CMK (cell line): ENCODE data around the gene SLFN12L.
"Not testable (repeated sequence)": the region's sequence is repeated elsewhere in the genome, so short reads cannot be mapped to it uniquely, and the experiment has no call there.

Source experiments
- DNase-seq: peaks from one replicate; pipeline ENCODE4 v3.0.0-alpha.2; 2010; ENCODE audit warnings: low read depth

SLFN12L gene

DNA sequence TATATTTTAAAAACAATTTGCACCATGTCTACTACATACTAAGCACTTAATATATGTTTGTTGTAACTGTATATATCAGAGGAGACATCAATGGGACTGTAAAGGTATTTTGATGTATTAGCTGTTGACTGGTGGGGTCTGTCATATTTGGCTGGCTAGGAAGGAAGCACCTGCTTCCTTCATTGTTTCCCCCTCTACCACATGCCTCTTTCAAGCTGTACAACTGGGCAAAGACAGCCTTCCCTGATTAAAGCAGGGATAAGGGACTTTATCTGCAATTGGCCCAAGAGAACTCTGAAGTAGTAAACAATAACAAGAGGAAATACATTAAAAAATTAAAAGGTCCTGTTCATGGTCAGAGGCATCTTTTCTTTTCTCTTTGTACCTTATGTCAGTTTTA, 5.5 kb upstream of the SLFN12L start:
- no peak for DNase-seq

DNA sequence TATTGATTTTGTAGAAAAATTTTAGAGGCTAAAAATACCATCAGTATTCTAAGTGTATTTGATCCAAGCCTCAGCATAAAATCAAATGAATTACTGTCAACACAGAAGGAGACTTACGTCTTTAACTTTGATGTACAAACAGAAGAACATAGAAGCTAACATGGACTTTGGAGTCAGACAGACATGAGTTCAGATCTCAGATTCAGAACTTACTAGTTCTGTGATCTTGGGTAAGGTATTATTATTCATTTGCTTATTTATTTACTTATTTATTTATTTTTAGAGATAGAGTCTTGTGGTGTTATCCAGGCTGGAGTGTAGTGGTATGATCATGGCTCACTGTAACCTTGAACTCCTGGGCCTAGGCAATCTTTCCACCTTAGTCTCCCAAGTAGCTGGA, 4.0 kb upstream of the SLFN12L start:
- no peak for DNase-seq

DNA sequence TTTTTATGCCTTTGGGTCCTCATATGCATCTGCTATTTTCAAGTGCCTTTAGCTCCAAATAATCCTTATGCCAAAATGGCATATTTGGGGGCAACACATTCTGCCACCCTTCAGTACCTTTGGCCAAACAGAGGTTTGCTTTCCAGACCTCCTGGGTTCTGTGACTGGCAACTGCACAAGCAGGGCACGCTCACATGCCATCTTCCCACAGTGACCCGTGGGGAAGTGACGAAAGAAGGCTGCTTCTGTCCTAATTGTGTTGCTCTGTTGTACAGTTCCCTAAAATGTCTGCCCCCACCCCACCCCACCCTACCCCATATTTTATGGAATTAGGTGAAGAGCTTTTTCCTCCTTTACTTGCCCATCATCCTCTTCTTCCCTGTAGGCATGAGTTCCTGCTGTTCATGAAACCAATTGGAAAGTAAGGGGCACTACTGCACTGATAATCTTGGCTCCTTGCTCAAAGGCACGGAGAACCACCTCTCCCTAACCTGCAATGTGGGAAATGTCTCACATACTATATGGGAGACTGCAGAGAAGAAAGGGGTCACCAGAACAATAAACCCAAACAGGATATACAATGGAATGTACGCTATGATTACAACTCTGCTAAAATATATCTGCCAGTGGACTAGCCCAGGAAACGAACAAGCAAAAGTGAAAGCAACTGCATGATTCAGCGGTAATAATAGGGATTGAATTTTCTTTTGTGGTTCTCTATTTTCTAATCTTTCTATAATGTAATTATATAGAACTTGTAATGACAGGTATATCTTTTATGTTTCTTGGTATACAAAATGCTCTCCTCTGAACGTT, 3.3 kb upstream of the SLFN12L start:
- no peak for DNase-seq

DNA sequence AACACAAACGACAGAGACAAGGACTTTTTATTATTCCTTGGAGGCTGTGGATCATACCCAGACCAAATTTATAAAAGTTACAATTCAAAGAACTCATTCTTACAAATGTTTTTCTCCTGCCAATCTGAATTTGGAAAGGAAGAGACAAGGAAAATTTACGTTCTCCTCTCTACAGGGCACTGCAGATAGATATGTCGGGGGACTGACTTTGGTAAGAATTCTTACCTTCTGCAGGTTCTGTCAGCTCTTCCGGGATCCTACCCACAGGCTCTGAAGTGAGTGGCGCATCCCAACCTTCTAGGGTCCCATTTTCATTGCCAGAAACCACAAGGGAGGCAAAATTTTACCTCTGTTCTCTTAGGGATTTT, 2.2 kb upstream of the SLFN12L start:
- no peak for DNase-seq

DNA sequence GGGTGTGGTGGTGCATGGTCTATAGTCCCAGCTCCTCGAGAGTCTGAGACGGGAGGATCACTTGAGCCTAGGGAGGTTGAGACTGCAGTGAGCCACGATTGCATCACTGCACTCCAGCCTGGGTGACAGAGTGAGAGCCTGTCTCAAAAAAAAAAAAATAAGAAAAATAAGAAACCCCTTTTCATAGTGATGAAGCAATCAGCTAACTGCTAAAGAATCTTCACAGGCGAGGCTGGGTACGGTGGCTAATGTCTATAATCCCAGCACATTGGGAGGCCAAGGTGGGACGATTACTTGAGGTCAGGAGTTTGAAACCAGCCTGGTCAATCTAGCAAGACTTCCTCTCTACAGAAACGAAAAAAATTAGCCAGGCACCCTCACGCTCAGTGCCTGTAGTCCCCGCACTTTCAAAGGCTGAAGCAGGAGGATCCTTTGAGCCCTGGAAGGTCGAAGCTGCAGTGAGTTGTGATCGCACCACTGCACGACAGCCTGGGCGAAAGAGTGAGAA, 760 bp downstream of the SLFN12L start:
- no peak for DNase-seq

DNA sequence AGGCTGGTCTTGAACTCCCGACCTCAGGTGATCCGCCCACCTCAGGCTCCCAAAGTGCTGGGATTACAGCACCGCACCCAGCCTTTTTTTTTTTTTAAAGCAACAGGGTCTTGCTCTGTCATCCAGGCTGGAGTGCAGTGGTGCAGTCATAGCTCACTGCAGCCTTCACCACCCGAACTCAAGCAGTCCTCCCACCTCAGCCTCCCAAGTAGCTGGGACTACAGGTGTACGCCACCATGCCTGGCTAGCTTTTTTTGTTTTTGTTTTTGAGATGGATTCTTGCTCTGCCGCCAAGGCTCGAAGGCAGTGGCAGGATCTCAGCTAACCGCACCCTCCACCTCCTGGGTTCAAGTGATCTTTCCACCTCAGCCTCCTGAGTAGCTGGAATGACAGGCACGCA, 2.1 kb downstream of the SLFN12L start:
- not testable (repeated sequence) for DNase-seq

DNA sequence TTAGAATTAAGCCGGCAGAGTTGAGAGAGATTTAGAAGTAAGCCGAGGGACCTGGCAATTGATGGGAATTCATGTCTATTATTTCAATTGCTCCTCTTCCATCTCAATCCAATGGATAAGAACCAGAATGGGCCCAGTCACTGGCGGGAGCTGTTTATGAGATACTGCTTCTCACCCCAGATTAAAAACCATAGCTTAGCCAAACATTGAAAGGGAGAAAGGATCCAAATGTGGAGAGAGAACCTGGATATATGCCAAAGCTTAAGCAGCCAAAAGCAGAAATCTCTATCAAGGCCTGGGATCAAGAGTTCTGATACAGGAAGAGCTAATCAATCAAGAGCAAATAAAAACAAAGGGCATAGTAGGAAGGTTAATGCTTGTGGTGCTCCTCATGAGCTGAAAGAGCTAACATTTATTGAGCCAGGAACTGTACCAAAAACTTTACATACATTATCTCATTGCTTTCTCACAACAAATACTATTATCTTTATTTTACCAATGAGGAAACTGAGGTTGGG, 2.8 kb downstream of the SLFN12L start:
- no peak for DNase-seq

DNA sequence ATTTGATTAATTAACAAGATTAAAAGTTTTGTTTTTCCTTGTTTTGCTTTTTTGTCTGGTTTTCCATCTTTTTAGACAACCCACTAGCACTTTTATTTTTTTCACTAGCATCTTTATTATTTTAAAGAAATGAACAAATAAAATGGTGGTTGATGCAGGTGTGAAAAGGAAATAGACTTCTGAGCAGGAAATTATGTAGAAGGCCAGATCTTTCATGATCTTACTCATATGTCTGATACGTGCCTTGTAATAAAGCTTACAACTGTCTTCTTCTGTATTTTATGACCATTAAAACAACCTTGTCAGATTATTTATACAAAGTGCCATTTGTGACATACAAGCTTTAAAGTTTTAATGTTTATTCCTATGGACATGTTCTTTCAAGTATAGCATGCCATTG, 6.3 kb downstream of the SLFN12L start:
- no peak for DNase-seq

DNA sequence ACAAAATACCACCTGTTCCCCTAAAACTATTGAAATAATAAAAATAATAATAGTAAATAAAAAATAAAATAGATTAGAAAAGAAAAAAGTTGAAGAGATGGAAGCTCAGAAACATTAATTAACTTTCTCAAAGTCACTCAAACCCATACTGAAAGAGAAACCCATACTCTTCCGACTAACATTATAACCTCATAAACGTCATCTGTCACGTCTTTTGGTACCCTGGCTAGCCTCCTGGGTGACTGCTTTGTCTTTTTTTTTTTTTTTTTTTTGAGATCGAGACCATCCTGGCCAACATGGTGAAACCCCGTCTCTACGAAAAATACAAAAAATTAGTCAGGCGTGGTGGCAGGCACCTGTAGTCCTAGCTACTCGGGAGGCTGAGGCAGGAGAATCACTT, 7.6 kb downstream of the SLFN12L start:
- DNase-seq = no peak

DNA sequence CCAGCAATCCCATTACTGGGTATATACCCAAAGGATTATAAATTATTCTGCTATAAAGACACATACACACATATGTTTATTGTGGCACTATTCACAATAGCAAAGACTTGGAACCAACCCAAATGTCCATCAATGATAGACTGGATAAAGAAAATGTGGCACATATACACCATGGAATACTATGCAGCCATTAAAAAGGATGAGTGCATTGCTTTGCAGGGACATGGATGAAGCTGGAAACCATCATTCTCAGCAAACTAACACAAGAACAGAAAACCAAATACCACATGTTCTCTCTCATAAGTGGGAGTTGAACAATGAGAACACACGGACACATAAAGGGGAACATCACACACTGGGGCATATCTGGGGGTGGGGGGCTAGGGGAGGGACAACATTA, 8.2 kb downstream of the SLFN12L start:
- not testable (repeated sequence) for DNase-seq

DNA sequence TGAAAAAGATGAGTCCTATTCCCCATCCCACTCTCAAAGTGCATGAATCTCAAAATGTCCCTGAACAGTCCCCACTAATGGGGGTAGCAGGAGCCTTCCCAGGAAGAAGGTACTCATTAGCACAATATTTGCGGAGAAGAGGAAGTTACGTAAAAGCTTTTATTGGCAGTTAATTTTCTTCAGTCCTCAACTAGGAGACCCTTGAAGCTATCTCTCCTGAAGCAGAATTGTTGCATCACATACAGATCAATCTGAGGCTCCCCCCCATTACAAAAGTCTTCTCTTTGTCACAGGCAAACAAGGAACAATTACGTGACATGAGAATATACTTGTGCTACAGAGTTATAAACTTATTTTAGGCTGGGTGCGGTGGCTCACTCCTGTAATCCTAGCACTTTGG, 14.2 kb downstream of the SLFN12L start:
- no peak for DNase-seq

DNA sequence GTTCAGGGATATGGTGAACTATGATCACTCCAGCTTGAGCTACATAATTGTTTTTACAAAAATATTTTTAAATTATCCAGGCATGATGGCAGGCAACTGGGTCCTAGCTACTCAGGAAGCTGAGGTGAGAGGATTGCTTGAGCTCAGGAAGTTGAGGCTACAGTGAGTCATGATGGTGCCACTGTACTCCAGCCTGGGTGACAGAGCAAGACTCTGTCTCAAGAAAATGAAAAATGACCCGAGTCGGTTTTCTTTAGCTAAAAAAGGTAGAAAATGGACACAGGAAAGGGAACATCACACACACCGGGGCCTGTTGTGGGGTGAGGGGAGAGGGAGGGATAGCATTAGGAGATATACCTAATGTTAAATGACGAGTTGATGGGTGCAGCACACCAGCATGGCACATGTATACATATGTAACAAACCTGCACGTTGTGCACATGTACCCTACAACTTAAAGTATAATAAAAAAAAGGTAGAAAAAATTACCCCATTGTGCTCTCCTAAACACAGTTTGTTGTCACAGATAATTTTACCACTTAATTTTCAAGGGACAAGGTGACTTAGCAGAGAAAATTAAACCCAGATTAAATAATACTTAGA, 15.7 kb downstream of the SLFN12L start:
- not testable (repeated sequence) for DNase-seq

DNA sequence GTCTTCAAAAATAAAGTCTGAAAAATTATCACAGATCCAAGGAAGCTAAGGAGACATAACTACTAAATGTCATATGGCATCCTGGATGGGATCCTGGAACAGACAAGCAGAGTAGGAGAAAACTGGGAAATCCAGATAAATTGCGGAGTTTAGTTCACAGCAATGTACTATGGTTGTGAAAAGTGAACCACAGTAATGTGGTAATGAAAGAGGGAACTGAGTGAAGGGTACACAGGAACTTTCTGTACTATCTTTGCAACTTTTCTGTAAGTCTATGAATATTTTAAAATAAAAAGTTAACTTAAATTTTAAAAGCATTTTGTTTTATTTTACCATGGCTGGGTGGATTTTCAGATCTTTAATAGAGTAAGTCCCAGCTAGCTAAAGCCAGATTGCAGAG, 16.3 kb downstream of the SLFN12L start:
- no peak for DNase-seq

DNA sequence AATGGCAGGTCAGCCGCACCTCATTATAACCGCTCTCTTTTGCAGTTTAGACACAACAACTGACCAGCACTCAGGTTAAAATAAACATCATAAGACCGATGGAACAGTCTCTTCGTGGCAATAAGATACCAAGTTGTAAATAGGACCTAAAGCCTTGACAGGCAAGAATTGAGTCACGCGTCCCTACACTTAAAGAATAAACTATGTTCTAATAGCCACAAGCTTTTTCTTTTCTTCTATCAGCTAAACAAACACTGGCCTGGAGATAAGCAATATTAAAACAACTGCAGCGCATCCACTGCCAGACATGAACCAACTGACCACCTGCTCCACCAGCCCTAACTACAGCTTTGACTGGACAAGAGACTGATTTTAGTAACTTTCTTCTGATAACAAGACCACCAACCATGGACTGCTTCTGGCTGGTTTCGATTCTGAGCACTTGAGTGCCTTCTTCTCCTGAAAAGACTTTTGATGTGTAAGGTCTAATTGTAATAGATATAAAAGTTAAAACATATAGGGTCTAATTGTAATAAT, 17.5 kb downstream of the SLFN12L start:
- DNase-seq = no peak

DNA sequence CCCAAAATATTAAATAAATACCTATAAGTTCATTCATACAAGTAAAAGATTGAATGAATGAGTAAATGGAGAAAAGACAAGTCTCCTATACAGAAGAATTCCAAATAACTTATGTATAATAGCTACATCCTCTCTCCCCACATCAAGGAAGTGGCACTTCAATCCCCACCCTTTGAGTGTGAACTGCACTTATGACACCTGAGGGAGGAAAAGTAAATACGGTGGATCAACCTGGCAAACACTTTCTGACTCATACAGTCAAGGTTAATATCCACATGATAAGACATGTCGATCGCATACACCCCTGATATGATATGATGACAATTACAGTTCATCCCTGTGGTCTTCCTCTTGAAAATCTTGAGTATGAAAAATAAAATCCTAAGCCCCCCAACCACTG, 18.0 kb downstream of the SLFN12L start:
- DNase-seq = no peak

DNA sequence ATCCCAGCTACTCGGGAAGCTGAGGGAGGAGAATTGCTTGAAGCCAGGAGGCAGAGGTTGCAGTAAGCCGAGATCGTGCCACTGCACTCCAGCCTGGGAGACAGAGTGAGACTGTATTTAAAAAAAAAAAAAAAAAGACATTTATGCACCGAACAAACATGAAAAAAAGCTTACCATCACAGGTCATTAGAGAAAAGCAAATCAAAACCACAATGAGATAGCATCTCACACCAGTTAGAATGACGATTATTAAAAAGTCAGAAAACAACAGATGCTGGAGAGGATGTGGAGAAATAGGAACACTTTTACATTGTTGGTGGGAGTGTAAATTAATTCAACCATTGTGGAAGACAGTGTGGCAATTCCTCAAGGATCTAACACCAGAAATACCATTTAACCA, 19.0 kb downstream of the SLFN12L start:
- not testable (repeated sequence) for DNase-seq

DNA sequence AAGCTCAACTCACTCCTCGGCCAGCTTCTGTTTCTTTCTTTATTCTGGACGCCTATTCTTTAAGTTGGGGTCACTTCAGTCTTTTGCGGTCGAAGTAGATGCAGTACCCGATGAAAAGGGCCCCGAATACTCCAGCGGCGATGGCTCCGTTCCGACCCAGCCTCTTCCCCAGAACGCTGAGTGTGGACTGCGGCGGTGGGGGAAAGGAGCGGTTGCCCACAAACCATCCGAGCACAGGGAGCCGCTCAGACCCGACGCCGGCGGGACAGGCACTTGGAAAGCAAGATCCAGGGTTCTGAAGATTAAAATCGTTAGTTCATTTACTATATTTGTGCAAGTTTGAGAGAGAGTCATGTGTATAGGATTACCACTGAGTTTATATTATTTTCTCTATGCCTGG, 22.5 kb downstream of the SLFN12L start:
- DNase-seq = no peak

DNA sequence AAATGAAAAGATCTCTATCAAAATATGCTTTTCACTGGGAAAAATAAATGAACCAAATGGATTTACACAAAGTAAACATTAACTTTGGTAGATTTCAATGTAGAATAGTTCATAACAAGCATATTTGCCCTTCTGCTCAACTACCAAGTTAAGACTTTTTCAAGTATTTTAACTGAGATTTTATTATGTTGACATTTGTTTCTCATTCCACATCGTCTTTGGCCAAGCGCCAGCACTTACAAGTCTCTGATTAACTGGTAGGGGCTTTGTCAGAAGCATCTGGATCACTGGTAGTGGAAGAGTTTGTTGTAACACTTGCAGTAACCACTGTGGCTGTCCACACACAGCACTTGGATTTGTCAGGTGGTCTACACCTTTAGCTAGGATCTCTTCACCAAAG, 22.9 kb downstream of the SLFN12L start:
- no peak for DNase-seq

DNA sequence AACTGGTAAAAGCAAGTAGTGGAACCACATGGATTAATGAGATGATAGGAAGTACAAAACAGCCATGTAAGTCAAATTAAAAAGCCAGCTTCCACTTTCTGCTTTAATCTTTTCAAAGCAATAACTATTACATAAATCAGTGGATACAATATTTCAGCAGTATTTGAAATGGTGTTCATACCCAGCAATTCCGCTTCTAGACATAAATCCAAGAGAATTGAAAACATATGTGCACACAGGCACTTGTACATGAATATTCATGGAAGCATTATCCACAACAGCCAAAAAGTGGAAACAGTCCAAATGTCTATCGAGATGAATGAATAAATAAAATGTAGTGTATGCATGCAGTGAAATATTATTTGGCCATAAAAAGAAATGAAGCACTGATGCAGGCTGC, 27.4 kb downstream of the SLFN12L start:
- DNase-seq = no peak

DNA sequence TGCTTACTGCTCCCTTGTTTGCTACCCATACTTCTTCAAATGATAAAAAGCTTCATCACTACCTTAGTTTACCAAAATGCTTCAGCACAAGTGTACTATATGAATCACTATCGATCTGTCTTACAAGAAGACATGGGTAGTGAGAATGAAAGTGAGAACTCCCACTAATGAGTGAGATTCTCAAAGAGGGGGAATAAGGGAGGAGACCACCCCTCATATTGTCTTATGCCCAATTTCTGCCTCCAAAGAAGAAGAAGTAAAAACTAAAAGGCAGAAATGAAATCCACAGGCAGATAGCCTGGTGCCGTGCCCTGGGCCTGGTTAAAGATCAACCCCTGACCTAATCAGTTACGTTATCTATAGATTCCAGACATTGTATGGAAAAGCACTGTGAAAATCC, 29.8 kb downstream of the SLFN12L start:
- not testable (repeated sequence) for DNase-seq

DNA sequence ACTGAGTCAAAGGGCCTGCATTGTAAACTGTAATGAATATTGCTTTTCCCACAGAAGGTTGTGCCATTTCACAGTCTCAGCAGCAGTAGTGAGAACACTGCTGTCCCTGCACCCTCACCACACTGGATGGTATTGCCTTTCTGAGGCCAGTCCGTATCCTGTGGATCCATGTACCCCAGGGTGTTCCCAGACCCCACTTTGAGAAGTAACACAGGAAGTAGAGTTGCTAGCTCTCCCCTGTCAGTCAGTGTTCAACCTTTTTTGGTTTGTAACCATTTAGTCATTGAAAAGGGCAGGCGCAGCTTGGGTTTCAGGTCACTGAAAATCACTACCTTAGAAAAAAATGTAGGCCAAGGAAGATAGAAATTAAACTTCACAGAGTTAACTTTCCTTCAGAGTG, 37.9 kb downstream of the SLFN12L start:
- no peak for DNase-seq

DNA sequence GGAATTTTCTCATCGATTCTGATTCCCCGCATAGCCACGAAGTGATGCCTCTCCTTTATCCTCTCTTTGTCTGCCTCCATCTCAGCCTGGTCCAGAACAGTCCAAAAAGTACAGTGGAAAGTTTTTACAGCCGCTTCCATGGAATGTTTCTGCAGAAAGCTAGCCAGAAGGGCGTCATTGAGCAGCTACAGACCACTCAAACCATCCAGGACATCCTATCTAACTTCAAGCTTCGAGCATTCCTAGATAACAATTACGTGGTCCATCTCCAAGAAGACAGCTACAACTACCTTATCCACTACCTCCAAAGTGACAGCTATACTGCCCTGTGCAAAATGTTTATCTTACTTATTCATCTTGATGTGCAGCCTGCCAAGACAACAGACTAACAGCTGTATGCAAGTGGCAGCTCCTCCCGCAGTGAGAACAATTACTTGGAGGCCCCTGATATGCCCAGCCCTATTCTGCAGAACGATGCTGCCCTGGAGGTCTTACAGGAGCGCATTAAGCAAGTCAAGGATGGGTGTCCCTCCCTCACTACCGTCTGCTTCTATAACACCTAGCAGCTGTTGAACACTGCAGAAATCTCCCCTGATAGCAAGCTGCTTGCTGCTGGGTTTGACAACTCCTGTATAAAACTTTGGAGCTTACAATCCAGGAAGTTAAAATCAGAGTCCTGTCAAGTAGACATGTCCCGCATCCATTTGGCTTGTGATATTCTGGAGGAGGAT, 38.9 kb downstream of the SLFN12L start:
- DNase-seq = no peak
